Activated CD4-positive, CD25-positive, alpha-beta regulatory T cell treated with anti-CD3 and anti-CD28 coated beads, Interleukin-2, amount 50 U/mL, for 16 hours (primary cell): ENCODE data around the gene RHBDD1.

Experiments used
- DNase-seq: peaks from one replicate; pipeline ENCODE4 v3.0.0-alpha.2; 2020; ENCODE audit warnings: low read depth, low spot score

RHBDD1 gene

DNA sequence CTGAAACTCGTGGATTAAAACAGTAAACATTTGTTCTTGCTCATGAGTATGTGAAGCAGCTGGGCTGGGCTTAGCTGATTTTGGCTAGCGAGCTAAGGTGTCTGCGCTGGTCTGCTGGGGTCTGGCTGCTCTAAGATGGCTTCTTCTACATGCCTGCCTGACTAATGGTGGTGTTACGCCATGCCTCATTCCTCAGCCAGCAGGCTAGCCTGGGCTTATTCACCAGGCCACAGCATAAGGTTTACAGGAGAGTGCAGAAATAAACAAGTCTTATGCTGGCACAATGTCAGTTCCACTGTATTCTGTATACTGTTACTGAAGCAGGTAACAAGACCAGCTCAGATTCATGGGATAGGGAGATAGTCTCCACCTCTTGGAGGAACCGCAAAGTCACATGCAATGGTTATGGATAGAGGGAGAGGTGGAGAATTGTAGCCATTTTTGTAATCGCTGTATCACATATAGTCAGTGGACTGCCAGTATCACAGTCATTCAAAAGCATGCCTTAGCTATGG is 80.0 kb downstream of the RHBDD1 start:
- DNase-seq, result no peak

DNA sequence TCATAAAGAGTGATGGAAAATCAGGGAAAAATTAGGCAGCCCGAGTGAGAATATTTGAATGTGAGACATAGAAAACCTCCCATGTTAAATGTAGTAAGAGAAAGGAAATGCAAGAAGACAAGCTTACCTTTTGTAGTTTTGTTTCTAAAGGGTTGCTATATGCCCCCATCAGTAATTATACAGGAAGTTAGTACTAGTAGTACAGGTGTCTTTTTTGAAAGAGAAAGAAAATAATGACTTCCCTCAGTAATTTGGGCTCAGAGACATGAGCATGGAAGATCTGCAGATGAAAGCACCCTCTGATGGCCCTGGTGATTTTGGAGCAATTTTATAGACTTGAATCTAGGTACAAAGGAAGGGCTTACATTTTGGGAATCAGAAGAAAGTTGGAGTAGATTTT is 80.8 kb downstream of the RHBDD1 start:
- no peak for DNase-seq

GRCh38 chr2:226932443-226932842 is 96.6 kb downstream of the RHBDD1 start:
- DNase-seq, result no peak

DNA sequence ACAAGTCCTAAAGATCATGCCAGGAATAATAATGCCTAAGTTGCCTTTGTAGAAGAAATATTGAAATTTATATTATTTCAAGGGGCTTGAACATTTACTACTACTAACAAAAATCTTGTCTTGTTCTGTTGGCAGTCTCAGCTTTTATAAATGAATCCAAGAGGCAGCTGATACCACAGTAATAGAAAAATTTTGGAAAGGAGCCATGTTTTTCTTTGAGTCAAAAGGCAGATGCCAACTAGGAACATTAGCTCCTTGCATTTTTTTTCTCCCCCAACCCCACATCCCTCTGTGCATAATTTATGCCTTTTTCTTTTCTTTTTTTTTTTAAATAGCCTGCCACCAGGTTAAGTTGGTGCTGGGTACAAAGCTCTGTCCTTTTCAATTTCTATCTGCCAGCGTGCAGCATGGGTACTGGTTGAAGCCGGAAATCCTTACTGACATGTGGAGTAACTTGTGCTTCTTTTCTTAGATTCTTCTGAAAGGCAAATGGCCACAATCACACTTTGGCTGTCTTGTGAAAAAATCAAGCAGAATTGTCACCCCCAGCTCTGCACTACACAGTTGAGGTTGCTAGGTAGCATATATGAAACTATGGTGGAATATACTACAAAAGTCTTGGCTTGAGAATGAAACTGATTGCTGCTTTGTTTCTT is 98.8 kb downstream of the RHBDD1 start:
- no peak for DNase-seq

DNA sequence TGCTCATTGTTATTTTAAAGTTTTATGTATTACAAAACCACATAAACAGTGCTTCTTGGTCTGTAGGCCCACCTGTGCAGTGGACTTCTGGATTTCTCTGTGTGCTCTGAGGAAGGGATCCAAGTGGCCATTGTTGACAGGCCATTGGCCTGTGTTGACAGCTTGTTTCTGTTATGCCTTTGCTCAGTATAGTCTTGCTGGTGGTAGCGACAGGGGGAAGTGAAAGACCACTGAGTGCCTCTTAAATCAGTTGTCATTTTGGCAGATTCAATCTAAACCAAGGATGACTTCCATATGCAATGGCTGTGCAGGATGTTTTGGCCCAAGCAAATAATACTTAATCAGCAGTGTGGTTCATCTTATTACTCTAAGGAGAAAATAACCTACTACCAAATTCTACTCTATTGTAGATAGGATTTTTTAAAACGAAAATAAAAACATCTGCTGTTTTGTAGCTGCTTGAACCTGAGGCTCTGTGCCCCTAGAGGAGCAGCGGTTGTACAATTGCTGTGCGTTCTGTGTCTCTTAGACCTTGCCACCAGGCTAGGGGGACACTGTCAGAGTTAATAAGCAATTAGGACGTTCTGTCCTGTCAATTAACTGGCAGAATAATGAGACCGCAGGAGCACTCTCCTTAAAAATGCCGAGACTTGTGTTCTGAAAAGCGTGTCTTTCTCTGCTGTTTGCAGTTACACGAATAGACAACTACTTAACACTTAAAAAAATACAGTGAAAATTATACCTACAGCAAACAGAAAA is 108.2 kb downstream of the RHBDD1 start:
- no peak for DNase-seq

DNA sequence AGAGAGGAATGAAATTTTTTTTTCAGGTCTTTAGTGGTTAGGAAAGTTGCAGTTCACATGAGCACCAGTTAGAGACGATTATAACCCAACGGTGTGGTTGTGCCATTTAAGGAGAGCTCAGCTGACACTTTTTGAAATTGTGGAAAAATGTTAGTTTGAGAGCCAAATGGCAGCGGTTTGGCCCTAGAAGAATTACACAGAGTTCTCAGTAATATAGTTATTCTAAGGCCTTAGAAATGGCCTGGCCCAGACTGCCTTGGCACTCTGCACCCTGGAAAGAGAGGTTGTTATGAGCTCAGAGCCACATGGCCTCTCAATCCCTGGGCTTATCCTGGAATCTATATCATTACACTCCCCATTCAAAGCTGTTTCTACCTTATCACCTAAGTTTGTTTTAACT is 117.4 kb downstream of the RHBDD1 start:
- DNase-seq, result no peak

GRCh38 chr2:226953826-226954225 is 118.0 kb downstream of the RHBDD1 start:
- DNase-seq, result no peak

- DNase-seq, result no peak
Measured at GRCh38 chr2:226956659-226957058, 120.8 kb downstream of the RHBDD1 start.

DNA sequence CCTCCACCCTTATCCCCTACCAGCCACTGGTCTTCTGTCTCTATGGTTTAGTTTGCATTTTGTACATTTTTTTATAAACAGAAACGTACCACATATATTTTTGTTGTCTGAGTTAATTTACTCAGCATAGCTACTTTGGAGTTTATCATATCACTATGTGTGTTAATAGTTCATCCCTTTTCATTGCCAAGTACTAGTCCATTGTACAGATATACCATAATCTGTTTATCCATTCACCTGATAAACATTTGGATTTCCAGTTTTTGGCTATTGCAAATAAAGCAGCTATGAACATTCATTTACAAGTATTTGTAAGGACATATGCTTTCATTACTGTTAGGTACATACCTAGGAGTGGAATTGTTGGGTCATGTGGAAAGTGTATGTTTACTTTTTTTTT is 123.6 kb downstream of the RHBDD1 start:
- no peak for DNase-seq

GRCh38 chr2:226962176-226962773 is 126.4 kb downstream of the RHBDD1 start:
- DNase-seq, result no peak

DNA sequence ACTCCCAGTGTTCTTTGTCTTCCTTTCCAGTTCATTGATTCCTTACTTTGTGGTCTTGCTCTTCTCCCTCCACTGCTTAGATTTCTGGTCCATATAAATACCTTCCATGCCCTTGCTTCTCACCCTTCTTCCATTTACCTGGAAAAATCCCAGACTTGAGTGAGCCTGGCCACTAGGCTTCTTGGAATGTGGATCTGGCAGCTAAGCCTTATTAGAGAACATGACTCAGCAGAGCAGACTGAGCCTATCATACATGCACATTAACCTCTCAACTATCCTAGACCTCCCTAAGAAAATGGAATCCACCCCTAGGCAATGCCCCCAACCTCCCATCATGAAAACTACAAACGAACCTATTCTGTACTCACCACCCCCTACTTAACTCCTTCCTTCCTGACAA is 127.7 kb downstream of the RHBDD1 start:
- no peak for DNase-seq

DNA sequence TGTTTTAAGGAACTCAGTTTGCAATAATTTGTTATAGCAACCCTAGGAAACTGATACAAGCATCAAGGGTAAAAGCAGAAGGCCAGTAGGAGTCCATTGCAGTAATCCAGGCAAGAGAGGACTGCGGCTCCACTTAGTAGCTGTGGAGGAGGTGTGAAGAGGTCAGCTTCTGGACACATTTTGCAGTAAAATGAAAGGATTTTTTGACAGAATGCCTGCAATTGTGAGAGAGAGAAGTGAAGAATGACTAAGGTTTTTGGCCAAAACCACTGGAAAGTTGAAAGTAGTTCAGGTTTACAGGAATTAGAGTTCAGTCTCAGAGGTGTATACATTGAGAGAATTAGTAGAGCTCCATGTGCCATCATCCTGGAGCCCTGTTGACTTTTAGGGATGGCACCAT is 129.5 kb downstream of the RHBDD1 start:
- no peak for DNase-seq

DNA sequence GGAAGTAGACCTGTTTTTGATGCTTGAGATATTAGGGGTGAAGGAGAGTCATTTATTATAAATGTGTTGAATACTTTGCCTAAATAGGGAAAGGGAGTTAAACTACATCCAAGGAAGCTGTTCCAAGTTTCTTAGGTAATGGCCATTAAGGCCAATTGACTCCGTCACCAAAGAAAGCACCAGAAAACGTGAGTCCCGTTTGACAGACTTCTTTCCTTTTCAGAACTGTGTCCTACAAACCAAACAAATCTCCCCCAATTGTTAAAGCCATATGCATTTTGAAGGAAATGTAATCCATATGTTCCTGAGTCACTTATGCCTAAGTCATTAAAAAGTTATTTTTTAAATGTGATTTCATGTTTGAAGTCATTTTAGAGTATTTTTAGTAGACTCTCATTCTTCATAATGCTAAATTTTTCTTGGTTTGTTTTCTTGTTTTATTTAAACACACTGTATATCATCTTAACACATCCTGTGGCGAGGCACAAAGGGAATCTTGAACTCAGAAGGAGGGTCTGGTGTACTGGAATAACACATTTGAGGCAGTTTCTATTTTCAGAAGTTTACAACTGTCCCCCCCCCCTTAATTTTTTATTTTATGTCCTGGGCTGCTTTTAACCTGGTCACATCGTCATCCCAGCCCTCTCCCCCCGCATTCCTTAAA is 133.7 kb downstream of the RHBDD1 start:
- no peak for DNase-seq

- DNase-seq, result no peak
Measured at GRCh38 chr2:226970362-226970761, 134.5 kb downstream of the RHBDD1 start.

DNA sequence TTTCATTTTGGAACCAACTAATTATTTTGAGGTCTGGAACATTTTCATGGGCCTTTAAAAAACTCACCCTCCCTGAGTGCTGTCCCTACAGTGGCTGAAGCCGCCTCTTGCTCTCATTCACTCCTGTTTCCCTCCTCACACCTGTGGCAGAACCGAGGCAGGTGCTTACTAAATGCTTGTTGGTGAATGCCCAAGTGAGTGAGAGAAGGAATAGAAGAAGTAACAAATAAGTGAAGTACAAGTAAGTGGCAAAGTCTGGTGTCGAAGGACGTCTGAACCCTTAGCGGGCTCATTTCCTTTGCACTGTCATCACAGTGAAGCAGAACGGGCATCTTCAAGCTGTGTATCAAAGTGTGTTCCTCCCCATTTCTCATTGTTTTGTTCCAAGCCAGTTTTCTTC is 135.2 kb downstream of the RHBDD1 start:
- no peak for DNase-seq

DNA sequence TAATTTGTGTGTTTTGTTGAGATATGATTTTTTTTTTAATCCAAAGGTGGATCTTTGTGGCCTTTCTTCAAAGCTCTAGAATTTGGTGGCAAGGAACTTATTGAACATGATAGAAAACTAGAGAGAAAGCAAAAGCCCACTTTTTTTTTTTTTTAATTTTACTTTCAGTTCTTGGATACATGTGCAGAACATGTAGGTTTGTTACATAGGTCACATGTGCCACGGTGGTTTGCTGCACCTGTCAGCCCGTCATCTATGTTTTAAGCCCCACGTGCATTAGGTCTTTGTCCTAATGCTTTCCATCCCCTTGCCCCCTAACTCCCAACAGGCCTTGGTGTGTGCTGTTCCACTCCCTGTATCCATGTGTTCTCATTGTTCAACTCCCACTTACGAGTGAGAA is 135.9 kb downstream of the RHBDD1 start:
- DNase-seq, result no peak

GRCh38 chr2:226973816-226974215 is 138.0 kb downstream of the RHBDD1 start:
- DNase-seq, result no peak

DNA sequence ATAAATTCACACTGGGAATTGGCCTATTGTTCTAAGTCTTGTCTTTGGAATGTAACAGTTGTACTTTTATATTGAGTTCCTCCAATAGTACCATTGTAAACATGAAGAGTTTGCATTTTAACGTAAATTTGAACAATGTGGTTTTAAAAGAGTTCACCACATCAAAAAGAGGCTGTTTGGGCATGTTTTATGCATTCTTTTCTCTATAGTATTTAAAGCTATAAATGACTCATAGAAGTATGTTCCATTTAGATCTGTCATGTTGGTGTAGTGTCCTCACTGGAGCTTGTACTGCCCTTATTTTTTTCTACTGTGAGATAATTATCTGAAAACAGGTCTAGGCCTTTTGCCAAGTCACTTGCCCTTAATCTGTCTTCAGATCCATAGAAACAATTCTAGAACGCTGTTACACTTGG is 141.9 kb downstream of the RHBDD1 start:
- no peak for DNase-seq

DNA sequence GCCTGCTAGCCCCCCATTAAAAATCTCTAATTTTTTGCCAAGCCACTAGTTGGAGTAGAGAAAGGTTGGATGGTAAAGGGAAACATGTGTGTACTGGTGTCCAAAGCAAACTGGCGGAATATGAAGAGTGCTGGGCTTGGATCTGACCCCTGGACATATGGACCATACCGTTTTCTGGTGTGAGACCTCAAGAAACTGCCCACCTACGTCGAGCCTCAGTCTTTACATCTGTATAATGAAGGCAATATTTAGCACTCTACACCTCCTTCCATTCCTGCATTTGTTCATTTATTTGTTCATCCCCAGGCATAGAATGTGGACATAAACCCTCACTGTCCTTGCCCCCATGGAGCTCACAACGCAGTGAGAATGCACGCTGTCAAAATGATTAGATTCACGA is 142.4 kb downstream of the RHBDD1 start:
- no peak for DNase-seq

DNA sequence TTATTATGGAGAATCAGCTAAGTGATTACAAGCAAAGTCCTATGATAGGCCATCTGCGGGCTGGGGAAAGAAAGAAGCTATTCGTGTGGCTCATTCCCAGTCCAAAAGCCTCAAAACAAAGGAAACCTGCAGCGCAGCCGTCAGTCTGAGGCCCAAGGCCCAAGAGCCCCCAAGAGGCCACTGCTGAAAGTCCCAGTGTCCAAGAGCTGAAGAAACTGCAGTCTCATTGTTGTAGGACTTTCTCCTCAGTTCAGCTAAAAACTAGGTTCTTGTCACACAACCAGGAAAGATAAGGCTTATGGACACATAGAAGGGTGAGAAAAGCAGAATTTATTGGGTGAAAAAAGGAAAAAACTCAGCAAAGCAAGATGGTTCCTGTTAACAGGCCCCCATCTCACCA is 143.2 kb downstream of the RHBDD1 start:
- DNase-seq, result no peak

DNA sequence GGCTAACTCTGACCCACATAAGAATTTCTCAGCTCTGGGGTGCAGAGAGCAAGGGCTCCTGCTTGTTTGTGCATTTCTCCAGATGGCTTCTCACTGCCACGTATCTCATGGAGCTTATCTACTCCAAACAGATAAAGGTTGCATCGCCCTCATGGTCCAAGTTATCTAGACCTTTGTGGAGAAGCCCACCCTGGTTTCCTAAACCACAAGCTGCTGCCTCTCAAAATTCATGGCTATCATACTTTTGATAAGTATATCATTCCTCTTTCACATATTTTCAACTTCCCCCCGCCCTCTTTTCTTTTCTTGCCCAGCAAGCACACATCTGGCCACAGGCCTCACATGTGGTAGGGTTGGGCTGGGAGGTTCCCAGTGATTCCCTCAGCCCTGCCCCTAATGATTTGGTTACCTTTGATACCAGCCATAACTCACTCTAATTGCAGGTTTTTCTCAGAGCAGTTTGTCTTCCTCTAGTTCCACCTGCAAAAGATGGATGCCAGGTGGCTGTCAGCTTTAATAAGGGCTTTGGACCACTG is 146.0 kb downstream of the RHBDD1 start:
- DNase-seq, result no peak
